Hepatocyte (in vitro differentiated cells): ENCODE data around the gene OCEL1. TPM values are rescaled to one million over a fixed set of nuclear protein-coding genes. Genes with fewer than 3 reads are reported as not detected.

Experiments used
- DNase-seq: peaks from one replicate; pipeline ENCODE4 v3.0.0-alpha.2; 2016; ENCODE audit warnings: low spot score
- H2AFZ ChIP-seq: fragments of 200-600 bp; sonication (generic); 2 replicates; pipeline ENCODE4 v1.6.0; 2016; ENCODE audit warnings: antibody characterized with exemption, mild to moderate bottlenecking
- H3K27ac ChIP-seq: fragments of 200-600 bp; sonication (generic); 2 replicates; pipeline ENCODE4 v1.5.1; 2016; ENCODE audit warnings: mild to moderate bottlenecking
- H3K27me3 ChIP-seq: fragments of 200-600 bp; sonication (generic); 2 replicates; pipeline ENCODE4 v1.6.1; 2016
- H3K36me3 ChIP-seq: fragments of 200-600 bp; sonication (generic); replicated peaks from 2 replicates; pipeline ENCODE4 v1.5.1; 2016; ENCODE audit warnings: low read depth; ENCODE audit not compliant: insufficient read depth
- H3K4me1 ChIP-seq: fragments of 200-600 bp; sonication (generic); 2 replicates; pipeline ENCODE4 v1.5.1; 2016; ENCODE audit warnings: mild to moderate bottlenecking, moderate library complexity; ENCODE audit not compliant: insufficient read depth
- H3K4me2 ChIP-seq: fragments of 200-600 bp; sonication (generic); 2 replicates; pipeline ENCODE4 v1.6.0; 2016
- H3K4me3 ChIP-seq: fragments of 200-600 bp; sonication (generic); 2 replicates; pipeline ENCODE4 v1.5.1; 2016; ENCODE audit warnings: mild to moderate bottlenecking
- H3K79me2 ChIP-seq: fragments of 200-600 bp; sonication (generic); 2 replicates; pipeline ENCODE4 v1.6.0; 2017; ENCODE audit warnings: mild to moderate bottlenecking
- H3K9me2 ChIP-seq: fragments of 200-600 bp; sonication (generic); replicated peaks from 2 replicates; pipeline ENCODE4 v1.6.0; 2017; ENCODE audit warnings: mild to moderate bottlenecking; ENCODE audit not compliant: insufficient read depth
- H3K9me3 ChIP-seq: fragments of 200-600 bp; sonication (generic); 2 replicates; pipeline ENCODE4 v1.5.1; 2016; ENCODE audit warnings: low read depth, mild to moderate bottlenecking
- H4K20me1 ChIP-seq: fragments of 200-600 bp; sonication (generic); 2 replicates; pipeline ENCODE4 v1.6.0; 2016; ENCODE audit warnings: mild to moderate bottlenecking; ENCODE audit not compliant: insufficient read depth, poor library complexity, severe bottlenecking
- EZH2 ChIP-seq: fragments of 200-600 bp; sonication (generic); IDR thresholded peaks from 2 replicates; pipeline ENCODE4 v1.6.1; 2016; ENCODE audit warnings: antibody characterized with exemption, mild to moderate bottlenecking, borderline replicate concordance
- EZH2phosphoT487 ChIP-seq: fragments of 200-600 bp; sonication (generic); IDR thresholded peaks from one replicate; pipeline ENCODE4 v1.6.1; 2018; ENCODE audit warnings: antibody characterized with exemption, mild to moderate bottlenecking, low read depth, moderate library complexity; ENCODE audit not compliant: unreplicated experiment, severe bottlenecking
- WGBS: methylation state at CpG from one replicate; pipeline ENCODE4 v1.1.6; 2016; ENCODE audit warnings: low lambda C conversion rate; ENCODE audit errors: missing lambda C conversion rate; 5-methylcytosine and 5-hydroxymethylcytosine counted together
- polyA plus RNA-seq: library from polyadenylated mRNA; unstranded; fragments of >200 nt; fragmentation: Nextera tagmentation; extraction: Ambion mirVana; gene quantifications from 2 replicates; pipeline ENCODE4 v1.2.1, GENCODE V29; 2016
- total RNA-seq: library from RNA; depleted of rRNA; stranded (reverse); fragments of >200 nt; gene quantifications from 2 replicates; pipeline ENCODE4 v1.2.3, GENCODE V29; 2014
- TF ChIP-seq, protein P1 (sequence below): fragments of 200-600 bp; sonication (generic); IDR thresholded peaks from 2 replicates; pipeline ENCODE4 v1.5.1; 2016; ENCODE audit warnings: antibody characterized with exemption, mild to moderate bottlenecking; ENCODE audit not compliant: poor library complexity

Gene OCEL1
- total and polyA plus RNA-seq, 2 experiments from 2014 or later: 9.5 to 47.7 TPM

DNA sequence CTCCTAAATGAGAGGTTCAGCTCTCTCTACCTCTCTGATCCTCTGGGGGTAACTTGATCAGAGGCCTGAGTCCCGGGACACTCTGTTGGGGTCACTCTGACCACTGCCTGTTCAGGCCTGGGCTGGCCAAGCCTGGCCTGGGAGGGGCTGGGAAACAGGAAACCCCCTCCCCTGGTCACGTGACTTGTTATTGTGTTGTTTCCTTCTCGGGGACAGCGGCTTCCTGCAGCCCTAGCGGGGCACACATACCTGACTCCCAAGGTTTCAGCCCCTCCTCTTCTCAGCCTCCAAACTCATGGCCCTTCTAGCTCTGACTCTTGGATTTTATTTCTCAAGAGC, 38.6 kb downstream of the OCEL1 start, which contains the start of gene USHBP1:
Gene USHBP1, minus strand, starts transcription at position 105 of the 339 bp plus-strand sequence. CDS start 446 bp downstream, outside the sequence.
- H3K27ac ChIP-seq: no peak within 1 kb of the TSS
- H3K79me2 ChIP-seq: peaks cover 10% of the 10 kb centered on the region
- no peaks in the 10 kb centered on the region for H3K36me3 ChIP-seq
- TF ChIP-seq, protein P1, sequence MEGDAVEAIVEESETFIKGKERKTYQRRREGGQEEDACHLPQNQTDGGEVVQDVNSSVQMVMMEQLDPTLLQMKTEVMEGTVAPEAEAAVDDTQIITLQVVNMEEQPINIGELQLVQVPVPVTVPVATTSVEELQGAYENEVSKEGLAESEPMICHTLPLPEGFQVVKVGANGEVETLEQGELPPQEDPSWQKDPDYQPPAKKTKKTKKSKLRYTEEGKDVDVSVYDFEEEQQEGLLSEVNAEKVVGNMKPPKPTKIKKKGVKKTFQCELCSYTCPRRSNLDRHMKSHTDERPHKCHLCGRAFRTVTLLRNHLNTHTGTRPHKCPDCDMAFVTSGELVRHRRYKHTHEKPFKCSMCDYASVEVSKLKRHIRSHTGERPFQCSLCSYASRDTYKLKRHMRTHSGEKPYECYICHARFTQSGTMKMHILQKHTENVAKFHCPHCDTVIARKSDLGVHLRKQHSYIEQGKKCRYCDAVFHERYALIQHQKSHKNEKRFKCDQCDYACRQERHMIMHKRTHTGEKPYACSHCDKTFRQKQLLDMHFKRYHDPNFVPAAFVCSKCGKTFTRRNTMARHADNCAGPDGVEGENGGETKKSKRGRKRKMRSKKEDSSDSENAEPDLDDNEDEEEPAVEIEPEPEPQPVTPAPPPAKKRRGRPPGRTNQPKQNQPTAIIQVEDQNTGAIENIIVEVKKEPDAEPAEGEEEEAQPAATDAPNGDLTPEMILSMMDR: no peak
- TF ChIP-seq EZH2 (no peak), EZH2phosphoT487 (no peak)
- WGBS: 57% methylated on average over 5 of the region's 5 CpGs
- no peaks in the 10 kb centered on the region for H3K9me3 ChIP-seq
- no peaks in the 10 kb centered on the region for H3K9me2 ChIP-seq
- H2AFZ ChIP-seq: no peak within 1 kb of the TSS
- H4K20me1 ChIP-seq: no peaks in the 10 kb centered on the region
- H3K27me3 ChIP-seq: no peaks in the 10 kb centered on the region
- no peak within 1 kb of the TSS for H3K4me2 ChIP-seq
- peaks cover 4% of the 10 kb centered on the region for H3K4me1 ChIP-seq
- H3K4me3 ChIP-seq: no peak within 1 kb of the TSS
- no peak for DNase-seq

DNA sequence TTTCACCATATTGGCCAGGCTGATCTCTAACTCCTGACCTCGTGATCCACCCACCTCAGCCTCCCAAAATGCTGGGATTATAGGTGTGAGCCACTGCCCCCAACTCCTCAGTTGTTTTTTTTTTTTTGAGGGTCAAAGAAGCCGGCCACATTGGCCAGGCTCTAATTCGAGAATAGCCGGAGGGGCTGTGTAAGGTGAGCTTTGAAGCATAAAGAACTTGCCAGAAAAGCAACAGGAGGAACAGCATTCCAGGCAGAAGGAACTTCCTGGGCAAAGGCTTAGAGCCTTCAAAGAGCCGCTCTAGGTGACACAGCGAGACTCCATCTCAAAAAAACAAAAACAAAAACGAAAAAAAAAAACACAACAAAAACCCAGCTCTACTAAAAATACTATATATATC, 40.0 kb downstream of the OCEL1 start:
- Histone ChIP-seq H3K27me3 (no peaks in the 10 kb centered on the region), H3K36me3 (no peaks in the 10 kb centered on the region), H2AFZ (no peak overlapping the region), H3K9me3 (no peaks in the 10 kb centered on the region), H3K4me3 (no peak overlapping the region), H3K4me1 (peaks cover 4% of the 10 kb centered on the region), H3K9me2 (no peaks in the 10 kb centered on the region), H4K20me1 (no peaks in the 10 kb centered on the region), H3K4me2 (no peak overlapping the region), H3K79me2 (peaks cover 12% of the 10 kb centered on the region), H3K27ac (no peak overlapping the region)
- DNase-seq: no peak
- TF ChIP-seq, protein P1: no peak
- no peak for TF ChIP-seq EZH2phosphoT487
- no peak for TF ChIP-seq EZH2
- 84% methylated on average over 7 of the region's 7 CpGs for WGBS

GRCh38 chr19:17266589-17266974, 40.6 kb downstream of the OCEL1 start:
- 93% methylated on average over 12 of the region's 12 CpGs for WGBS
- H3K79me2 ChIP-seq: peaks cover 12% of the 10 kb centered on the region
- H3K4me2 ChIP-seq: no peak overlapping the region
- TF ChIP-seq, protein P1: no peak
- TF ChIP-seq EZH2 (no peak), EZH2phosphoT487 (no peak)
- peak overlapping the region; percentile 11 for H3K27ac ChIP-seq
- no peaks in the 10 kb centered on the region for H4K20me1 ChIP-seq
- no peak for DNase-seq
- no peaks in the 10 kb centered on the region for H3K9me3 ChIP-seq
- H3K36me3 ChIP-seq: no peaks in the 10 kb centered on the region
- H3K27me3 ChIP-seq: no peaks in the 10 kb centered on the region
- H3K9me2 ChIP-seq: no peaks in the 10 kb centered on the region
- H3K4me1 ChIP-seq: peaks cover 4% of the 10 kb centered on the region
- H2AFZ ChIP-seq: no peak overlapping the region
- H3K4me3 ChIP-seq: no peak overlapping the region
